SK-N-SH treated with all-trans-retinoic acid at 6 μM for 48 hours (cell line): ENCODE results near the gene SH2D2A.

Source experiments
- RARB ChIP-seq: fragments of 250-450 bp; sonication (Bioruptor Pico); IDR thresholded peaks from 2 replicates; pipeline ENCODE4 v1.8.0; 2021; ENCODE audit warnings: mild to moderate bottlenecking, moderate library complexity
- TF ChIP-seq, protein P1 (sequence below): fragments of 250-450 bp; sonication (Bioruptor Pico); IDR thresholded peaks from 2 replicates; pipeline ENCODE4 v1.8.0; 2020; ENCODE audit warnings: mild to moderate bottlenecking, moderate library complexity, borderline replicate concordance

DNA sequence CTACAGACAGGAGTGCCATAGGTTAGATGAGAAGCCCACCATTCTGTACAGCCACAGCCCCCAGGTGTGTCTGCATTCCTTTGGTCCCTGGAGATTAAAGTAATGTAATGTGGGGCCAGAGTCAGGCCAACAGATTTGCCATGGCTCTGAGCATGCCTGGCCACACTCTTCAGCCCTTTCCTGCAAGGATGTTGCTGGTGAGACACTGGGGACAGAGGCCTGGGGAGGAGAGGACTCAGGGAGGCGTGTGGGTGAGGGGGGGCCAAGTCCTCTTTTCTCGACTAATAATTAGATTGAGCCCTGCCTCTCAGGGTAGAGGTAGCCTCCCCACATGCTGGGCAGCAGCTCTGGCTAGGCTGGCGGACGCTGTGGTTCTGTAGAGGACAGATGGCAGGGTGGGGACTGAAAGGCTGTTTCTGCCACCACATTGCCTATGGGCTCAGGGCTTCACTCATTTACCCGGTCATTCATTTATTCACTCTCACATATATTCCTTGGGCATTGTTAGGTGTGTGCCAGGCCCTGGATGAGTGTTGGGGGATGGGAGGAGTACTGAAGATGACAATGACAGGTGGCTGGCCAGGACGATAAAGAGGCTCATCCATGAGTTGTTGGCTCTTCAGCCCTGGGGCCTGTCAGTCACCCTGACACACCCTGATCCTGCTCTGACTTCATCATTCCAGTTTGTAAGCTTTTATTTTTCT, 56.4 kb downstream of the SH2D2A start:
- TF ChIP-seq, protein P1, sequence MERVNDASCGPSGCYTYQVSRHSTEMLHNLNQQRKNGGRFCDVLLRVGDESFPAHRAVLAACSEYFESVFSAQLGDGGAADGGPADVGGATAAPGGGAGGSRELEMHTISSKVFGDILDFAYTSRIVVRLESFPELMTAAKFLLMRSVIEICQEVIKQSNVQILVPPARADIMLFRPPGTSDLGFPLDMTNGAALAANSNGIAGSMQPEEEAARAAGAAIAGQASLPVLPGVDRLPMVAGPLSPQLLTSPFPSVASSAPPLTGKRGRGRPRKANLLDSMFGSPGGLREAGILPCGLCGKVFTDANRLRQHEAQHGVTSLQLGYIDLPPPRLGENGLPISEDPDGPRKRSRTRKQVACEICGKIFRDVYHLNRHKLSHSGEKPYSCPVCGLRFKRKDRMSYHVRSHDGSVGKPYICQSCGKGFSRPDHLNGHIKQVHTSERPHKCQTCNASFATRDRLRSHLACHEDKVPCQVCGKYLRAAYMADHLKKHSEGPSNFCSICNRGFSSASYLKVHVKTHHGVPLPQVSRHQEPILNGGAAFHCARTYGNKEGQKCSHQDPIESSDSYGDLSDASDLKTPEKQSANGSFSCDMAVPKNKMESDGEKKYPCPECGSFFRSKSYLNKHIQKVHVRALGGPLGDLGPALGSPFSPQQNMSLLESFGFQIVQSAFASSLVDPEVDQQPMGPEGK (CRISPR knock-in tag): no peak
- no peak for TF ChIP-seq RARB
